NT2/D1 (cell line): Measurements from ENCODE around the gene HSPA9.

Experiments used
- DNase-seq: peaks from one replicate; pipeline ENCODE4 v3.0.0-alpha.2; 2011; ENCODE audit warnings: low read depth, low spot score
- H3K27me3 ChIP-seq: 2 replicates; pipeline ENCODE4 v1.6.0; 2011; ENCODE audit warnings: mild to moderate bottlenecking; ENCODE audit not compliant: insufficient read length, insufficient read depth
- H3K36me3 ChIP-seq: 2 replicates; pipeline ENCODE4 v1.6.1; 2011; ENCODE audit warnings: mild to moderate bottlenecking, low read length, mixed read lengths; ENCODE audit not compliant: insufficient read depth, insufficient read length
- H3K4me1 ChIP-seq: 2 replicates; pipeline ENCODE4 v1.5.1; 2011; ENCODE audit not compliant: insufficient read depth, insufficient read length
- H3K4me3 ChIP-seq: 2 replicates; pipeline ENCODE4 v1.5.1; 2011; ENCODE audit warnings: low read depth; ENCODE audit not compliant: insufficient read length
- H3K9ac ChIP-seq: 2 replicates; pipeline ENCODE4 v1.6.0; 2011; ENCODE audit warnings: low read depth; ENCODE audit not compliant: insufficient read length
- H3K9me3 ChIP-seq: 2 replicates; pipeline ENCODE4 v1.5.1; 2011; ENCODE audit warnings: mild to moderate bottlenecking, low read length; ENCODE audit not compliant: insufficient read depth
- SUZ12 ChIP-seq: IDR thresholded peaks from 2 replicates; pipeline ENCODE4 v1.6.1; 2011; ENCODE audit not compliant: insufficient read length, insufficient read depth; ENCODE audit errors: extremely low read depth
- YY1 ChIP-seq: IDR thresholded peaks from 2 replicates; pipeline ENCODE4 v1.6.1; 2011; ENCODE audit not compliant: insufficient read length, insufficient read depth
- ZNF274 ChIP-seq: IDR thresholded peaks from 2 replicates; pipeline ENCODE4 v1.6.1; 2011; ENCODE audit warnings: mild to moderate bottlenecking, low read depth, low read length

HSPA9 gene

DNA sequence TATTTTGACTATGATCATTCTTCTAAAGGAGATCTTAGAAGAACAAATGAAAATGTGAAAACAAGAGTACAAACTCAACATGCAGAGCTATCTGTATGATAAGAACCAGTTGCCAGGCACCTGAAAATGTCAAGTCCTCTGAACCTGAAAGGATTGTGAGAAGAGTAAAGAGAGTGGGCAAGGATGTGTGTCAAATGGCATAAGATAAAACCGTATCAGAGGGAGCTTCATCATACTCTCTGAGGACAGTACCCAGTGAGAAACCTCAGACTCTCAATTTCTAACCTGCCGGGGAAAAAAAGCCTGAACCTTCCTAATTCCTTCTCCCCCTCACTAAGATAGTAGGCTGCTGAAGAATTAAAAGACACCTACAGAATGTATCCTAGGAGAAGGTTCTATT is 39.0 kb downstream of the HSPA9 start:
- peaks cover 83% of the 10 kb centered on the region for H3K36me3 ChIP-seq
- DNase-seq, result no peak
- no peaks in the 10 kb centered on the region for H3K4me1 ChIP-seq
- H3K27me3 ChIP-seq, result no peaks in the 10 kb centered on the region
- TF ChIP-seq ZNF274 (no peak), SUZ12 (no peak), YY1 (no peak)
- H3K9ac ChIP-seq, result no peak overlapping the region
- H3K4me3 ChIP-seq, result no peak overlapping the region
- H3K9me3 ChIP-seq, result no peaks in the 10 kb centered on the region

DNA sequence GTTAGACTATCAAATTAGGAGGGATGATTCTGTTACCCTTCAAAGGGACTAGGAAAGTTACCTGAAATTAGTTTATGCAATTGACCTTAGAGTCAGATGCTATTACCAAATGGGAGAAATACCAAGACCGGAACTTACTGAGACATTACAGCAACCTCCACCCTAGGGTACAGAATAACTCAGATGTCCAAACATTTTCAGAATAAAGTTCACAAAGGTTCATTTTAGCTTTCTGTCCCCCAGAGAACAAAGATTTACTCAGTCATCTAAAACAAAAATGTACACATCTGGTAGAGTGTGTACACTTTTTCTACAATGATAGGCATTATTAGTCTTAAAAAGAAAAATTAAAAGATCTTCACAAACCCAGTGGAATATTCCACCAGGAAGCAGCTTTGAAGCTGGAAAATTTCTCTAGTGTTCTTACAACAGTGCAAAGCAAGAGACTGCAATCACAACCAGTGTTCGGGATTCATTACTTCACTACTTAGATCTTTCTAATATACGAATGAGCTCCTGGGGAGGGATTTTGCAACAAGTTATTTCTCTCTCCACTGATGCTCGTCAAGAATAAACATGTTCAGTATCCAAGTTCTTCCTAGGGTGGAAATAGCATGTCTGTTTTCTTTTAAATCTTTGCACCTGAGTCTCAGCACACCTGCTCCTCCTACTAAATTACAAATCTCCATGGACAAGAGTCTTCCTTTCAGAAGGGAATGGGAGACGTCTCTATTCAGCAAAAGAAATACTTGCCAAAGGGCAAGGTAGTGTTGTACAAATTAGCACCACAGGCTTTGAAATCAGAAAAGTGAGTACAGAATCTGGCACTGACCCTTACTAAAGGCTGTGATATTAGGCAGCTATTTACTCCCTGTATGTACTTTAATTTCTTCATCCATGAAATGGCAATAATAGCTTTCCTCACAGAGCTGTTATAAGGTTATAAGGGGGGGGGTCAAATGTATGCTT is 40.9 kb downstream of the HSPA9 start:
- Histone ChIP-seq H3K9ac (no peak overlapping the region), H3K36me3 (peaks cover 77% of the 10 kb centered on the region), H3K4me3 (no peak overlapping the region), H3K27me3 (no peaks in the 10 kb centered on the region), H3K9me3 (no peaks in the 10 kb centered on the region), H3K4me1 (no peaks in the 10 kb centered on the region)
- TF ChIP-seq YY1 (no peak), SUZ12 (no peak), ZNF274 (no peak)
- DNase-seq, result no peak

DNA sequence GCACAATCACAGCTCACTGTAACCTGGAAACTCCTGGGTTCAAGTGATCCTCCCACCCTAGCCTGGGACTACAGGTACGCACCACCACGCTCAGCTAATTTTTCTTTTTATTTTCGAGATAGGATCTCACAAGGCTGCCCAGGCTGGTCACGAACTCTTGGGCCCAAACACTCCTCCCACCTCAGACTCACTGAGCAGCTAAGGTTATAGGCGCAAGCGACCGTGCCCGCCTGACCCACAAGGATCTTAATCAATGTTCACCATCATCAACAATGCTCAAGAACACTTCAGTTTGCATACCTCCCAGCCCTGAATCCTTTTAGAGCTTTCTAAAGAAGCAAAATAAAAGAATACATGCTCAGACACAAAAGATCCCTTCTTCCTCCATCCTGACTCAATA is 45.4 kb downstream of the HSPA9 start:
- H3K4me1 ChIP-seq, result no peaks in the 10 kb centered on the region
- DNase-seq, result no peak
- H3K4me3 ChIP-seq, result no peak overlapping the region
- no peak overlapping the region for H3K9ac ChIP-seq
- peaks cover 51% of the 10 kb centered on the region for H3K36me3 ChIP-seq
- no peaks in the 10 kb centered on the region for H3K27me3 ChIP-seq
- TF ChIP-seq ZNF274, result no peak
- no peak for TF ChIP-seq SUZ12
- TF ChIP-seq YY1, result no peak
- no peaks in the 10 kb centered on the region for H3K9me3 ChIP-seq

DNA sequence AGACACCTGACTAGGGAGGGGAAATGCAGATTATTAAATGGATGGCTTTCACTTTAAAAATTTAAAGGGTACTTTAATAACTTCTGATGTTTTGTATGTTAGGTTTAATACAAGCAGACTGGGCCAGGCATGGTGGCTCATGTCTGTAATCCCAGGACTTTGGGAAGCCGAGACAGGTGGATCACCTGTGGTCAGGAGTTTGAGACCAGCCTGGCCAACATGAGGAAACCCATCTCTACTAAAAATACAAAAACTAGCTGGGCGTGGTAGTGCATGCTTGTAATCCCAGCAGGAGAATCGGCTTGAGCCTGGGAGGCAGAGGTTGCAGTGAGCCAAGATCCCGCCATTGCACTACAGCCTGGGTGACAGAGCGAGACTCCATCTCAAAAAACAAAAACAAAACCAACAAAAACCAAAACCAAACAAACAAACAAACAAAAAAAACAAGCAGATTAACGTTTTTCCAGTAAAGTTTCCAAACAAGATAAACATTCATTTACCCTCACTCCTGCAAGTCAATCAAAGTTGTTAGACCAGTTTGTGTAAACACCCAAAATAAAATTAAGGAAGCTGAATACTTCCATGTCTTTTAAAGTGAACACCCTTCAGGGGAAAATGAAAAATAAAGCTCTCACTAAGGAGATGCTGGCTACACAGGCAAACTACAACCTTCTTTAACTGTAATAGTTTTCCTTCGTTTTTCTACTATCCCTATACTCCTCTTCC is 46.3 kb downstream of the HSPA9 start:
- Histone ChIP-seq H3K27me3 (no peaks in the 10 kb centered on the region), H3K36me3 (peaks cover 43% of the 10 kb centered on the region), H3K9me3 (no peaks in the 10 kb centered on the region), H3K4me1 (peaks cover under 1% of the 10 kb centered on the region), H3K9ac (no peak overlapping the region), H3K4me3 (no peak overlapping the region)
- TF ChIP-seq ZNF274 (no peak), SUZ12 (no peak), YY1 (no peak)
- no peak for DNase-seq

DNA sequence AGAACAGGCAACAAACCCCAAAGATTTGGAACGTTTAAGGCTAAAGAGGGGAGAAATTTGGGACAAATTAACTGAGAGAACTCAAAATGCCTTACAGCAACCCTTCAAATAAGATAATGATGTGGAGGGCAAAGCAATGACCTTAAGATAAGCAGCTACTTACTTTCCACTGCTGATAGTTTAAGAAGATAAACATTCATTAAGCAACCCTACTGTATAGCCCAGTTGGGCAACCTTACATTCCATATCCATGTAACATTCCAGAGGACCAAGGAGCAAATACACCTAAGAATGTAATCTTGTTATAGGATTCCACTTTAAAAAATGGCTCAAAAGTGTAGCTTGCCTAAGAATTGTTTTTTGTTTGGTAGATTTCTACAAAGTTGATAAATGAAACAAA is 47.0 kb downstream of the HSPA9 start:
- H3K27me3 ChIP-seq, result no peaks in the 10 kb centered on the region
- no peak for DNase-seq
- peaks cover 3% of the 10 kb centered on the region for H3K4me1 ChIP-seq
- TF ChIP-seq ZNF274 (no peak), YY1 (no peak), SUZ12 (no peak)
- no peaks in the 10 kb centered on the region for H3K9me3 ChIP-seq
- no peak overlapping the region for H3K9ac ChIP-seq
- H3K4me3 ChIP-seq, result no peak overlapping the region
- peaks cover 41% of the 10 kb centered on the region for H3K36me3 ChIP-seq

DNA sequence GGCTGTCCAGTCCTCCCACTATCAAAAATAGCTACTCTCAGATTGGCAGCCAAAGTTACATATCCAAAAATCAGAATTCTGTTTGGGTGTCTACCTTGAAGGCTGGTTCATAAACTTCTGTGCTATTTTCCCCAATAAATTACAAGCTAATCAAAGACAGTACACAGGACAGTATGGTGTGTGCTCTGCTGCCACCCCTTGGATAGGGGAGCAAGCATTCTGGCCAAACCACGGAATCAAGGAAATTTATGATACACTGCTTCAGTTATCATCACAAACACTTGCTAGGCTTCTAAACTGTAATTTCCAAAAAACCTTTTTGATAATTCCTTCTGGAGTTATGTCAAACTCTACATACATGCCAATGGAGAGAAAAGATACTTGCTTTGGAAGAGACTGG is 48.0 kb downstream of the HSPA9 start:
- Histone ChIP-seq H3K9ac (no peak overlapping the region), H3K36me3 (peaks cover 32% of the 10 kb centered on the region), H3K9me3 (no peaks in the 10 kb centered on the region), H3K4me3 (no peak overlapping the region), H3K4me1 (peaks cover 3% of the 10 kb centered on the region), H3K27me3 (no peaks in the 10 kb centered on the region)
- DNase-seq, result no peak
- TF ChIP-seq YY1 (no peak), ZNF274 (no peak), SUZ12 (no peak)

DNA sequence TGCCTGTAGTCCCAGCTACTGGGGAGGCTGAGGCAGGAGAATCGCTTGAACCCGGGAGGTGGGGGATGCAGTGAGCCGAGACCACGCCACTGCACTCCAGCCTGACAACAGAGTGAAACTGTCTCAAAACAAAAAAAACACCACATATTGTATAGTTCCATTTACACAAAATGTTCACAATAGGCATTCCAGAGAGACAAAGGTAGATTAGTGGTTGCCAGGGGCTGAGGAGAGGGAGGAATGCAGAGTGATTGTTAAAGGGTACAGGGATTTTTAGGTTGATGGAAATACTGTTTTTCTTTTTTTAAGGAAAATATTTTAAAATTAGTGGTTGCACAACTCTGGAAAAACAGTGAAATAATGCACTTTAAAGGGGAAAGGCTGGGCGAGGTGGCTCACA is 51.8 kb downstream of the HSPA9 start:
- no peak overlapping the region for H3K9ac ChIP-seq
- no peak for TF ChIP-seq YY1
- no peak for TF ChIP-seq ZNF274
- no peak for TF ChIP-seq SUZ12
- H3K4me1 ChIP-seq, result peaks cover 3% of the 10 kb centered on the region
- H3K9me3 ChIP-seq, result no peaks in the 10 kb centered on the region
- DNase-seq, result no peak
- no peaks in the 10 kb centered on the region for H3K27me3 ChIP-seq
- H3K4me3 ChIP-seq, result no peak overlapping the region
- peaks cover 23% of the 10 kb centered on the region for H3K36me3 ChIP-seq
